ENCODE measurements around the gene FBXO24.

Gene FBXO24

DNA sequence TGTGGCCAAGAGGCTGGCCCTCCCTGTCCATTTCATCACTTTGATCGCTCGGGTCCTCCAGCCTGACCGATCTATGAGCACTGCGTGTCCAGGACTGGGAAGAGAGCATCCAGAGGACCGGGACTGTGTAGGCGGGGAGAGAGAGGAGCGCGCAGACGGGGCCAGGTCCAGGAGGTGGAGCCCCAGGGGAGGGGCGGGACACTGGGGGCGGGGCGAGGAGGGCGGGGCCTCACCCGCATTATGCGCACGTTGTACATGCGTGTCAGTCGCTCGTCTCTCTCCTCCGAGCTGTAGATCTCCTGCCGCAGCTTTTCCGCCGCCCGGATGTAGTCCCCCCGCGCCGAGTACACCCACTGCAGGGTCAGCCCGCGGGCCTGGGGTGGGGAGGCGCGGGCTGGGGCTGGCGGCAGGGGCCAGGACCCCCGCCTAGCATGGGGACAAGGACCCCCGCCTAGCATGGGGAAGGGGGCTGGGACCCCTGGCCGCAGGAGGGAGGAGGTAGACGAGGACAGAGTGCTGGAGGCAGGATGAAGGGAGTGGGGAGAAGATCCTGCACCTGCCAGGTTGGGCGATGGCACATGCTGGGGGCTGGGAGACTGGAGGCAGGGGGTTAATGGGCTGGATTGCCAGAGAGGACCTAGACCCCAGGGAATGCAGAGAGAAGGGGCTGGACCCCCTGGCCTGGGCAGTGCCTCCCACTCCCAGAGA lies 40.6 kb downstream of the FBXO24 start:
- peak; percentile 47 for DNase-seq

DNA sequence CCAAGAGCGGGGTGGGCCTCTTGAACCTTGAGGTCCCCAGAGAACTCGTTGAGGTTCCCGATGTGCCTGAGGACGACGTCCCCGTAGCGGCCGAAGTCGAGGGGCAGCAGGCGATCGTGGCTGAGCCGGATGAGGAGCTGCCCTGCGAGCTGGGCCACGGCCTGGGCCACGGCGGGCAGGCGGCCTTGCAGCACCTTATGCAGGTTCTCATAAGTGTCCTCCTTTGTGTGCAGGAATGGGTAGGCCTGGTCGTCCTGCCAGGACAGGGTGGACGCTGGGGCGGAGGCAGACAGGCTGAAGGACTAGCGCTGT lies 41.1 kb downstream of the FBXO24 start:
- no peak for DNase-seq

DNA sequence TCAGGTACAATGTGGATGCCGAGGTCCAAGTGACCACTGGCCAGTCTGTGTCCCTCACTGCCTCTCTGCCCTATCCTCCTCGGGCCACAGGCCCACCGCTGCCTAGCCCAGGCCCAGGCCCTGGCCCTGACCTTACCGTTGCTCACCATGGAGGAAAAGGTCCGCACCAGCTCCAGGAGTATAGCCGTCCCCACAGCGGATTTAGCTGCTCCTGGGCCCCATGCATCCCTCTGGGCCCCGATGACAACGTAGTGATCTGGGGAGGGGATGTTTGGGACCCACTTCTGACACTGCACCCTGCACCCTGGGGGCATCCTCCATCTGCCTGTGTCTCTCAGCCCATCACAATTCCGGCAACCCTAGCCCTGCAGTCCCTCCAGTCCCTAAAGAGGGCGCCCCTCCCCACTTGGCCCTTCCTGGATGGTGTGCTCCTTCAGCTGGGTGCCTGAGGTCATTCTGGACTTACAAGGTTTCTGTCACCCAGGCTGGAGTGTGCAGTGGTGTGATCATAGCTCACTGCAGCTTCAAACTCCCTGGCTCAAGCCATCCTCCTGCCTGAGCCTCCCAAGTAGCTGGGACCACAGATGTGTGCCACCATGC lies 43.1 kb downstream of the FBXO24 start:
- DNase-seq = no peak

DNA sequence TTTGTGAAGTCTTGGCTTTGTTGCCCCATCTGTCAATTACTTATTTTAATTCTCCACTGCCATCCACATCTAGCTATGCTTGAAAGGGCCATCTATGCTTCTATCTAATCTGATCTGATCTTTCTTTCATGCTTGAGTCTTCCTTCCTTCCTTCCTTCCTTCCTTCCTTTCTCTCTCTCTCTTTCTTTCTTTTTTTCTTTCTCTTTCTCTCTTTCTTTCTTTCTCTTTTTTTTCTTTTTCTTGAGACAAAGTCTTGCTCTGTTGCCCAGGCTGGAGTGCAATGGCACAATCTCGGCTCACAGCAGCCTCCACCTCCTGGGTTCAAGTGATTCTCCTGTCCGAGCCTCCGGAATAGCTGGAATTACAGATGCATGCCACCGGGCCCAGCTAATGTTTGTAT lies 43.9 kb downstream of the FBXO24 start:
- DNase-seq = no peak

DNA sequence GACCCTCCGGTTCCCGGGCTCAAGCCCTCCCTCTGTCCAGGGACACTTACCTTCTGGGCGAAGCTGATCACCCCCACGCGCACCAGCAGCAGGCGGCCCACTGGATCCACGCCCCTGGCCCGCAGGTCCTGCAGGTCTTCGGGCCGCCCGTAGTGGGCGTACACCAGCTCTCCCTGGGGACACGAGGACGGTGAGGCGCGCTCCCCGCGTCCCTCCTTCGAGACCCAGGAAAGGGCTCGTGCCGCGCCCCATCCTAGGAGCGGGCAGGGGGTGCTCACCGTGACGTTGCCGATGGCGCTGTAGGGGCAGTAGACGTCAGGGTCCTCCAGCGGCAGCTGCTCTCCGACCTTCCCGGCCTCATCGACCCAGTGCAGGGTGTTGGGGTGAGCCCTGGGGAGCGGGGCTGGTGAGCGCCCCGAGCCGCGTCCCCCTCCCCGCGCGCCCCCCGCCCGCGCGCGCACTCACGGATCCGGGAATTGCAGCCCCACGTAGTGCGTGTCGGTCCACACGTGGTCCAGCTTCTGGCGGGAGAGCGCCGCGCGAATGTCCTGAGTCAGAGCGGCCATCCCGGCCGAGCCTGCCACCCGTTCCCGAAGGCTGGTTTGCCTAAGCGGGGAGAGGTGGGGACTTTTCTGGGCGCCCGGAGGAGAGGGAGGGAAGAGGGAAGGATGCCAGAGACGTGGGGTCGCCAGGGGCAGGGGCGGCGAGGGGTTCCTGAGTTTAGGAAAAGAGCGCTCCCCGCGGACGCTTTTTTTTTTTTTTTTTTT lies 47.0 kb downstream of the FBXO24 start:
- no peak for DNase-seq

DNA sequence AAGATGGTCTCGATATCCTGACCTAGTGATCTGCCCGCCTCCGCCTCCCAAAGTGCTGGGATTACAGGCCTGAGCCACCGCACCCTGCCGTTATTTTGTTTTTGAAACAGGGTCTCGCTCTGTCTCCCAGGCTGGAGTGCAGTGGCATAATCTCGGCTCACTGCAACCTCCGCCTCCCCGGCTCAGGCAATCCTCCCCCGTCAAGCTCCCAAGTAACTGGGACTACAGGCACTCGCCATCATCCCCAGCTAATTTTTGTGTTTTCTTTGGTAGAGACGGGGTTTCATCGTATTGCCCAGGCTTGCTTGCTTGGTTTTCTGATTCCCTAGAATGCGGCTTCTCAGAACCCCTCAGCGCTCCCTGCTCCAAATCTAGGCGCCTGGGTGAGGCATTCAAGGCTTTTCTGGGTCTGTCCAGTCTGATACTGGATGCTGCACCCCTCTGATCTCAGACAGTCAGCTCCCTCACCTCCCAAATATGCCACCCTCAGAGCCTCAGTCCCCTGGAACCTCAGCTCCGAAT lies 53.9 kb downstream of the FBXO24 start:
- no peak for DNase-seq

DNA sequence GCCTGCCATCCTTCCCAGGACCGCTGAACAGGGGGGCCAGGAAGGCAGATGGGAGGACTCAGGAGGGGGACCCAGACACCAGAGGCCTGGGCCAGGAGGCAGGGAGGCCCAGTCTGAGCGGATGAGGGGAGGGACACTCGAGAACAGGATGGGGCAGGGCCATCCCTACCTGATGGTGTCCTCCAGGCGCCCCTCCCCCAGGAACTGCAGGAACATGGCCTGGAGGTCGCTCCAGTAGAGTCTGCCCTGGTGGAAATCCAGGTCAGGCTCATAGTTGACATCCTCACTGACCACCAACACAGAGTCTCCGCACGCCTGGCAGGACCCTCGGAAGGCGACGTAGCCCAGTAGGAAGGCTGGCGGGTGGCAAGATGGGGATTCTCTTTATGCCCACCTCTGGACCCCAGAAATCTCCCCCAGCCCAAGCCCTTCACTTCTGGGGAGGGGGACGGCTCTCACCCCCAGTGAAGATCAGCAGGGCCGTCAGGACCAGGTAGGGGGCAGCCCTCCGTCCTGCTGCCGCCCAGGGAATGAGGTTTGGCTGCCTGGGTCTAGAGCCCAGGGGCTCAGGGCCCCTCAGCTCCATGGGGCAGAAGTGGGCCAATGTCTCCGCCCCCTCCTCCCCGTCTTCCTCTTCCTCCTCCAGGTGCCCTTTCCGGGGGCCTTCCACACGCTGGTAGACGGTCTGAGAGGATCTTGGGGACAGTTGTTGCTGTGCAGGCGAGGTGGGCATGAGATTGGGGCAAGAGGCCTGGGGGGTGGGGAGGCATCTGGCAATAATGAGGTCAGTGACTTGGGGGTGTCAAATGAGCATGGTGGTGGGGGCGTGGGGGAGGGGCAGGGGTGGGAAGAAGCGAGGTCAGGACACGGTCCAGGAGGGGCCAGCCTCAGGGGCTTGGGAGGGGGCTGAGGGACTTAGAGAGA lies 54.7 kb downstream of the FBXO24 start:
- no peak for DNase-seq

DNA sequence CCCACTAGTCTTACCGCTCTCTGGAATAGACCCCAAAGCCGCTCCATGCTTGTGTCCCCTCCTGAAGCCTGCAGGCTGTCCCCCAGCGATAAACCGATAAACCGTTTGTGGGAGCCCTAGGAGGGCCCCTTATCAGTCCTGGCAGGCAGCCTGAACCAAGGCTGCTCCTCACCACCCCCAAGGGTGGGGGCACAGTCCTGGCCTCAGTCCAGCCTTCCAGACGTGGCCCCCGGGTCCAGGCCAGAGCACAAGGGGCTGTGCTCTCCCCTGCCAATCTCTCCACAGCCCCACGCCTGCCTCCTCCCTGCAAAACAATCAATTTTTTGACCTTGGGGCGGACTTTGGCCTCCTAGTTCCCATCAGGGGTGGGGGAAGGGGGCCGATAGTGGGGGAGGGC lies 55.3 kb downstream of the FBXO24 start, which contains the start of gene TFR2:
TFR2 (minus strand) TSS at position 90 of the 397 bp plus-strand sequence; CDS start at position 47, 43 bp downstream.
- no peak for DNase-seq

DNA sequence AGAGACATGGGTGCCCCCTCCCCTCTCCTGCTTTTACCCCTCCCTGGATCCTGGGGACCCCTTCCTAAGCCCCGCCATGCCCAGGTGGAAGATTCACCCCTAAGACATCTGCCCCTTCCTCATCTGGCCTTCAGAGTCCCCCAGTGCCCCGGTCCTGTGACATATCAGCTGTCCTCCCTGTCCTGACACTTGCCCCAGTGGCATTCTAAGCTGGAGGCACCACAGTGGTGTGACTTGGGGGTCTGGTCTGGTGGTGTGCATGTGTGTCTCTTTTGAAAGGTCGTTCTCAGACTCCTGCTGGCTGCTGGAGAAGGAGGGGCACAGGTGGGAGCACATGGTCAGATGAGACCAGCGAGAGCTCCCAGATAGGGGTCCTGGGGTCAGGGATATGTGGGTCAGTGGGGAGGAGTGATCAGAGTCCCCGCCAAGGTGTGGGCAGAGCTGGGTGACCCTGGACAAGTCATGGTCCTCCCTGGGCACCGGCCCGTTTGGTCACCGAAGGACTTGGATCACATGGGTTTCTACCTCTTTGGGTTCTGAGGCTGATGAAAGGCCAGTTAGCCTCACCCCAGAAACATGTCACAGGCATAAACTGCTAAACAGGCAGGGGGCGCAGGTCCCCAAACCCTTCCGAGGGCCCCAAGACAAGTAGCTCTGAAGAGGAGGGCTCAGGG lies 55.9 kb downstream of the FBXO24 start:
- no peak for DNase-seq

DNA sequence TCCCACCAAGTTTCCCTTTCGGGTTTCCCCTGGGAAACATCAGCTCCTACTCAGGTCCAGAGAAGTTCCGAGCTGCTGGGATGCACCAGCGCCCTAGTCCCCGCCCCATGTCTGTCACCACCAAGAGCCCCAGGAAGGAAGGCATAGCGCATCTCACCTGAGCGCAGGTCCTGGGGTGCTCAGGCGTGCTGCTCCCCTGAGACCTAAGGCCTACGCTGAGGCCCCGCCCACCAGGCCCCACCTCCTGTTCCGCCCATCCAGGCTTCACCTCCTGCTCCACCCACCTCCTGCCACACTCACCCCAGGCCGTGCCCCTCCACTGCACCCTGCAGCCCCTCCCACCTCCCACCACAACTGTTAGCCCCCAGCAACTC lies 56.4 kb downstream of the FBXO24 start:
- no peak for DNase-seq

DNA sequence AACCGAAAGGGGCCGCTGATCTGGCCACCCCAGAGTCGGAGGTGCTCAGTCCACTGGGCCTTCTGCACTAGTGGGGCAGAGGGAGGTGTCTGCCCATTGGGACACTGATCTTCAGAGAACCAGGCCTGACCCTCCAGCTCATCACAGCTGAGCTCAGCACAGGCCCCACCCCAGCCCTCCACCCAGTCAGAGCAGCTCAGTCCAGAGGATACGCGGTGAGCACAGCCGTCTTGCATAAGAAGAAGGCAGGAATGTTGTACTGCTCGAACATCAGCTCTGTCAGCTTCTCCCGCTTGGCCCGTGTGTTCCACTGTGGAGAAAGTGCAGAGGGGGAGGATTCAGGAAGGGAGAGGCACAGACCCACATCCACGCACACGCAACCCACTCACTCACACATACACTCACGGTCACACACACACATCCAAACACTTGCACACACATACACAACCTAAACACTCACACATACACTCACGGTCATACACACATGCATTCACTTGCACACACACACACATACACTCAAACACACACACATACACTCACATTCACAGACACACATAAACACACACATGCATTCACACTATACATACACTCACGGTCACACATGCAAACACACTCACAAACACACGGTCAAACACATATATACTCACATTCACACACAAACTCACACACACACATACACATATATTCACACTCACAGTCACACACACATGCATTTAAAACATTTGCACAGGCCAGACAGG lies 63.9 kb downstream of the FBXO24 start:
- DNase-seq = no peak

Data from NCI-H510A treated with DMSO at 0.1 percent for 48 hours (cell line).